HFFc6 (cell line): Measurements from ENCODE around the gene RAD51AP1. TPM values are rescaled to one million over a fixed set of nuclear protein-coding genes. Genes with fewer than 3 reads are reported as not detected.

Experiments
- DNase-seq: peaks from one replicate; pipeline ENCODE4 v3.0.0-alpha.2; 2018
- H3K27ac Mint-ChIP-seq: 2 replicates; pipeline ENCODE4 v1.8.0; 2020; ENCODE audit warnings: mild to moderate bottlenecking, mixed read lengths
- H3K27me3 Mint-ChIP-seq: 2 replicates; pipeline ENCODE4 v1.8.0; 2021; ENCODE audit warnings: mild to moderate bottlenecking, moderate library complexity, mixed read lengths; ENCODE audit not compliant: insufficient read depth
- H3K36me3 Mint-ChIP-seq: 2 replicates; pipeline ENCODE4 v1.8.0; 2021; ENCODE audit warnings: low read depth, mixed read lengths
- H3K4me1 Mint-ChIP-seq: 2 replicates; pipeline ENCODE4 v1.8.0; 2020; ENCODE audit warnings: low read depth, mixed read lengths
- H3K4me3 Mint-ChIP-seq: 2 replicates; pipeline ENCODE4 v1.8.0; 2020; ENCODE audit warnings: mild to moderate bottlenecking, moderate library complexity, mixed read lengths
- H3K9me3 Mint-ChIP-seq: 2 replicates; pipeline ENCODE4 v1.8.0; 2020; ENCODE audit warnings: mild to moderate bottlenecking, mixed read lengths
- total RNA-seq, 6 experiments: library from RNA; stranded (reverse); fragmentation: NEBNext Ultra II Directional; extraction: Animal tissue kit (Norgen Biotek cat#: 25700); gene quantifications; 2 replicates in 1 of 6; 3 replicates in 5 of 6; pipeline ENCODE4 v1.2.3, GENCODE V29; 2021
- TF ChIP-seq, protein P1 (sequence below): fragments of 200-600 bp; sonication (generic); IDR thresholded peaks from 2 replicates; pipeline ENCODE4 v1.5.0; 2021; ENCODE audit warnings: antibody characterized with exemption, mild to moderate bottlenecking

RAD51AP1 gene
- total RNA-seq, 6 experiments from 2014 or later = 9.3 to 20.2 (median 18.0) TPM

DNA sequence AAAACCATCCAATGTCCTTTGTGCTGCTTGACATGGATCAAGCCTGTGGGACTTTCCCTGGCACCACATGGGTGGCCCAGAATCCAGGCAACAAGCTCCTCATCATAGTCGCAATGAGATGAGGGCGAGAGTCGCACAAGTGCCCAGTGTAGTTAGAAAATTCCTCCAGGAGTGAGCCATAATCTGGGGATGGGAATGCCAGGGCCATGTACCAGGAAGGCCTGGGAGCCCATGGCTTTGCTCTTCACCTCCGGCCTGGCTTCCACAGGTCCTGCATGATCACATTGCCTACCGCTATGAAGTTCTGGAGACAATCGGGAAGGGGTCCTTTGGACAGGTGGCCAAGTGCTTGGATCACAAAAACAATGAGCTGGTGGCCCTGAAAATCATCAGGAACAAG lies 57.2 kb downstream of the RAD51AP1 start:
- Mint-ChIP-seq H3K36me3 (no peaks in the 10 kb centered on the region), H3K4me3 (no peak overlapping the region), H3K9me3 (no peaks in the 10 kb centered on the region), H3K27ac (no peak overlapping the region), H3K27me3 (peaks cover 37% of the 10 kb centered on the region), H3K4me1 (no peaks in the 10 kb centered on the region)
- TF ChIP-seq, protein P1, sequence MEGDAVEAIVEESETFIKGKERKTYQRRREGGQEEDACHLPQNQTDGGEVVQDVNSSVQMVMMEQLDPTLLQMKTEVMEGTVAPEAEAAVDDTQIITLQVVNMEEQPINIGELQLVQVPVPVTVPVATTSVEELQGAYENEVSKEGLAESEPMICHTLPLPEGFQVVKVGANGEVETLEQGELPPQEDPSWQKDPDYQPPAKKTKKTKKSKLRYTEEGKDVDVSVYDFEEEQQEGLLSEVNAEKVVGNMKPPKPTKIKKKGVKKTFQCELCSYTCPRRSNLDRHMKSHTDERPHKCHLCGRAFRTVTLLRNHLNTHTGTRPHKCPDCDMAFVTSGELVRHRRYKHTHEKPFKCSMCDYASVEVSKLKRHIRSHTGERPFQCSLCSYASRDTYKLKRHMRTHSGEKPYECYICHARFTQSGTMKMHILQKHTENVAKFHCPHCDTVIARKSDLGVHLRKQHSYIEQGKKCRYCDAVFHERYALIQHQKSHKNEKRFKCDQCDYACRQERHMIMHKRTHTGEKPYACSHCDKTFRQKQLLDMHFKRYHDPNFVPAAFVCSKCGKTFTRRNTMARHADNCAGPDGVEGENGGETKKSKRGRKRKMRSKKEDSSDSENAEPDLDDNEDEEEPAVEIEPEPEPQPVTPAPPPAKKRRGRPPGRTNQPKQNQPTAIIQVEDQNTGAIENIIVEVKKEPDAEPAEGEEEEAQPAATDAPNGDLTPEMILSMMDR = no peak
- DNase-seq = no peak

DNA sequence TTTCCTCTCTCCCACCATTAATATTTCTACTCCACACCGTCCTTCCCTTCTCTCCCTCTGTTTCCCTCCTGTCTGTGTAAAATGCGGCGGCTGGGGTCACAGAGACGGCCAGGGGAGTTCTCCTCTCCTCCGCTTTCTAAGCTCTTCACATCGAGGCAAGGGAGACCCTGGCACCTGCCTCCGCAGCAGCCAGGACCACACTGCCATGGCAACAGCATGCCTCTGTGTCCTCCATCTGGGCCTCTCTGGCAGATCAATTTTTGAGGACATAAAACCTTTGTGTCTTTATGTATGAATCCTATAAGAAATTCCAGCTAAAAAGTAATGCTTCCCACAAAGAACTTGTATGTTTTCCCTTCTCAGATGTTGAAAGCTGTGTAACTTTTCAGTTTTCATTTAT lies 64.7 kb downstream of the RAD51AP1 start:
- H3K4me1 Mint-ChIP-seq = peaks cover 15% of the 10 kb centered on the region
- H3K36me3 Mint-ChIP-seq = no peaks in the 10 kb centered on the region
- DNase-seq = no peak
- no peaks in the 10 kb centered on the region for H3K9me3 Mint-ChIP-seq
- no peak overlapping the region for H3K4me3 Mint-ChIP-seq
- H3K27ac Mint-ChIP-seq = no peak overlapping the region
- H3K27me3 Mint-ChIP-seq = peaks cover 24% of the 10 kb centered on the region
- TF ChIP-seq, protein P1 = no peak

DNA sequence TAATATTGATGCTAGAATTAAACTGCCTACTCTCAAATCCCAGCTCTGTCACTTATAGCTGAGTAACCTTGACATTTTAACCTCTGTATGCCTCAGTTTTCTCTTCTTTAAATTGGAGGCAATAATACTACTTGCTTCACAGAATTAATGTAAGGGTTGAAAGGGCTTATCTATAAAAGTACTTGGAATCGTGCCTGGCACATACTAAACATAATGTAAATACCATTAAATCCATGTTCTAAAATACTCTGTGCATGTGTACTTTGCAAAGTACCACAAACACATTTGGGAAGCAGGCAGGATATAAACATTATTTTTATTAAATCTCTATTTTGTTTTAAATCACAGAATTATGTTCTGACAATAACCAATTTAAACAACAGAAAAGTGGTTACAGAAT lies 65.3 kb downstream of the RAD51AP1 start:
- TF ChIP-seq, protein P1 = no peak
- H3K27ac Mint-ChIP-seq = no peak overlapping the region
- H3K9me3 Mint-ChIP-seq = no peaks in the 10 kb centered on the region
- DNase-seq = no peak
- H3K36me3 Mint-ChIP-seq = no peaks in the 10 kb centered on the region
- H3K27me3 Mint-ChIP-seq = peaks cover 24% of the 10 kb centered on the region
- H3K4me3 Mint-ChIP-seq = no peak overlapping the region
- peaks cover 15% of the 10 kb centered on the region for H3K4me1 Mint-ChIP-seq

DNA sequence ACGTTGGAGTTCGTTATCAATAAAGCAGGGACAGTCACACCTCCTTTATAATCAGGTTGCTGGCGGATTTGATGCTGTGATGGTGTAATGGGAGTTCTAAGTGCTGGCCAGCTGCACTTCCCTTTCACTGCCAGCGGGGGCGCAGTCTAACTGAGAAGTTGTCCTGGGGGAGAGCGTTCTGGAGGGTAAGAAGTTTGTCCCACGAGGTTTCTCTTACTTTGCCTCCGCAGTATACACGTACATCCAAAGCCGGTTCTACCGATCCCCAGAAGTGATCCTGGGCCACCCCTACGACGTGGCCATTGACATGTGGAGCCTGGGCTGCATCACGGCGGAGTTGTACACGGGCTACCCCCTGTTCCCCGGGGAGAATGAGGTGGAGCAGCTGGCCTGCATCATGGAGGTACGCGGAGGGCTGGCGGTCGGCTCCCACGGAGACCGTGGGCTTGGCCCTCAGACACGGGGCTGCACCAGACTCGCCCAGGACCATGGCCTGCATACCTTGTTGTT lies 66.0 kb downstream of the RAD51AP1 start:
- Mint-ChIP-seq H3K4me1 (peaks cover 15% of the 10 kb centered on the region), H3K36me3 (no peaks in the 10 kb centered on the region), H3K4me3 (peak overlapping the region; percentile 95), H3K27ac (peak overlapping the region; percentile 84), H3K27me3 (peaks cover 24% of the 10 kb centered on the region), H3K9me3 (no peaks in the 10 kb centered on the region)
- peak; percentile 83 for DNase-seq
- TF ChIP-seq, protein P1 = peak; percentile 99

DNA sequence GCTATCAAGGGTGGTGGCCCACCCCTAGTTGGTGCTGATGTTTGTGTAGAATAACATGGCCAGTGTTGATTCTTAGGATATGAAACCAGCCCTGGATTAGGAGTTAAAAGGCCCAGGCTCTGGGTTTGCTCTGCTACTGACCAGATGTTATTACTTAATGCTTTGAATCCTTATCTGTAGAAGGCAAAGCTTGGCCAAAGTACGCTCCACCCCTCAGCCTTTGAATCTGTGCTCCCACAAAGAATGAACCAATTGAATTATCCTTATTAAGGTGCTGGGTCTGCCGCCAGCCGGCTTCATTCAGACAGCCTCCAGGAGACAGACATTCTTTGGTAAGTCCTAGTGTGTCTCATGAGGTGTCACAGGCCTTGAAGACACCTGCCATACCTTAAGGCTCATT lies 68.4 kb downstream of the RAD51AP1 start:
- Mint-ChIP-seq H3K9me3 (no peaks in the 10 kb centered on the region), H3K27me3 (peaks cover 14% of the 10 kb centered on the region), H3K4me1 (peaks cover 15% of the 10 kb centered on the region), H3K4me3 (no peak overlapping the region), H3K36me3 (no peaks in the 10 kb centered on the region), H3K27ac (no peak overlapping the region)
- DNase-seq = no peak
- TF ChIP-seq, protein P1 = no peak

DNA sequence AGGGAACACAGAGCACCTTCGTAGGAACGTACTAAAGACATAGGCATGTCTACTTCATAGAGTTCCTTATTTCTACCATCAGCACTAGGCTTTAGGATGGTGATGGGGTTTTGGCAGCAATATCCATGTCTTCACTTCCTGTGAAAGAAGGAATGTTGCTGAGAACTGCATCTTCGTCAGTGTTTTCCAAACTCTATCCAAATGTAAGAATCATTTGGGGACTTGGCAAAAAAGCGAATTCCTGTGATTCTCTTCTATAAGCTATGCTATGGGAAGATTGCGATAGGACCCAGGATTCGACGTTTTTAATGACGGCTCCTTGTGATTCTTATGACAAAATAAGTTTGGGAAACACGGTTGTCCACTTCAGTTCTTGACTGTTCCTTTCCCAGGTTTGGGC lies 70.4 kb downstream of the RAD51AP1 start:
- TF ChIP-seq, protein P1 = no peak

More for the DNA sequence above, 70.4 kb downstream of the RAD51AP1 start:
- Mint-ChIP-seq H3K27ac (no peak overlapping the region), H3K9me3 (no peaks in the 10 kb centered on the region), H3K4me1 (peaks cover 15% of the 10 kb centered on the region), H3K4me3 (no peak overlapping the region), H3K27me3 (peaks cover 2% of the 10 kb centered on the region; the same call in 1 of the 2 replicates), H3K36me3 (peaks cover 12% of the 10 kb centered on the region; the same call in 1 of the 2 replicates)
- no peak for DNase-seq
